Uterus (tissue), 4 donors: Measurements from ENCODE around the gene E2F6. TPM values are rescaled to one million over a fixed set of nuclear protein-coding genes. Genes with fewer than 3 reads are reported as not detected.

Source experiments
- DNase-seq, 2 donors: peaks; one replicate each; pipeline ENCODE4 v3.0.0-alpha.2; 2019 to 2020
- H3K27ac ChIP-seq, 2 donors: fragments of 200-600 bp; sonication (generic); 1 replicate in 1 of 2; 2 replicates in 1 of 2; pipeline ENCODE4 v1.5.1; 2016 to 2018
- H3K27me3 ChIP-seq, 2 donors: fragments of 200-600 bp; sonication (generic); one replicate each; pipeline ENCODE4 v1.5.1; 2018 to 2019; ENCODE audit warnings: control low read depth in 1 of 2
- H3K36me3 ChIP-seq, 2 donors: fragments of 200-600 bp; sonication (generic); one replicate each; pipeline ENCODE4 v1.5.1; 2019; ENCODE audit warnings: control low read depth in 1 of 2
- H3K4me1 ChIP-seq, 2 donors: fragments of 200-600 bp; sonication (generic); one replicate each; pipeline ENCODE4 v1.5.1; 2018 to 2019; ENCODE audit warnings: control low read depth in 1 of 2
- H3K4me3 ChIP-seq, 2 donors: fragments of 200-600 bp; sonication (generic); 1 replicate in 1 of 2; 2 replicates in 1 of 2; pipeline ENCODE4 v1.5.1; 2018 to 2019; ENCODE audit warnings: mild to moderate bottlenecking in 1 of 2
- H3K9me3 ChIP-seq, 2 donors: fragments of 200-600 bp; sonication (generic); one replicate each; pipeline ENCODE4 v1.5.1; 2019; ENCODE audit warnings: control low read depth in 1 of 2
- POLR2A ChIP-seq, 2 donors: fragments of 450-650 bp; IDR thresholded peaks; one replicate each; pipeline ENCODE4 v1.6.1; 2016; ENCODE audit warnings: antibody characterized with exemption in 2 of 2, mild to moderate bottlenecking in 1 of 2, moderate library complexity in 1 of 2
- intact Hi-C: fragments of 100-400 bp; cut with DNase I; formaldehyde crosslinking; loops from one replicate; pipeline ENCODE4 v1.15.1; 2023; ENCODE audit warnings: low total_unique reads
- total RNA-seq, 4 donors: library from RNA; depleted of rRNA in 3 of 4; stranded (reverse); fragments of >200 nt in 3 of 4; gene quantifications; one replicate each; pipeline versions ENCODE4 v1.1.0 to v1.2.4, GENCODE V29; 2014 to 2023
- TF ChIP-seq, protein P1 (sequence below), 4 experiments: fragments of 200-600 bp in 2 of 4; fragments of 450-650 bp in 2 of 4; sonication (generic) in 2 of 4; IDR thresholded peaks; one replicate each; pipeline ENCODE4 v1.5.1; 2016 to 2019; ENCODE audit warnings: antibody characterized with exemption in 4 of 4, mild to moderate bottlenecking in 2 of 4, moderate library complexity in 1 of 4
- donor health status: DM: yes; HTN: yes; CAD: no.

The E2F6 gene
- total RNA-seq, 4 donors from 2014 or later: 10.2 to 25.0 (median 20.7) TPM

DNA sequence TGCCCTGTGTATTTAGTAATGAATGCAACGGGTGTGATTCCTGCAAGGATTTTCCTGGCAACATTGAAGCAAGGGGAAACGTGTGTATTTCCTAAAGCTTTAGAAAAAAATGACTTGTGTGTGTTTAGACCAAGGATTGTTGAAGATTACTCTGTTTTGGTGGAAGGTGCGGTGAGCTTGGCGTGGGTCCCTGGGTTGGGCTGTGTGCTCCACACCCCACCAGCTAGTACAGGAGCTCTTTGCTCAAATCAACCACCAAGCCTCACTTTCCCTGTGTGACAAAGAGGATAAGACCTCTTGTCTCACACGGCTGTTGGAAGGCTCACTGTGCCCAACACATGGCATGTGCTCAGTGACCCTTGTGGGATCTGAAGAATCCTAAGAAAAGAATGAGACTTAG, 46.5 kb upstream of the E2F6 start:
- Histone ChIP-seq H3K36me3 (no peaks in the 10 kb centered on the region), H3K27ac (peak overlapping the region; percentile 82 to 89), H3K27me3 (no peaks in the 10 kb centered on the region), H3K9me3 (no peaks in the 10 kb centered on the region), H3K4me1 (peaks cover 4 to 6% of the 10 kb centered on the region in 2 donors), H3K4me3 (no peak overlapping the region)
- intact Hi-C loops: no loop called here
- no peak for TF ChIP-seq POLR2A (IDR thresholded peaks at IDR 0.05)
- TF ChIP-seq, protein P1, sequence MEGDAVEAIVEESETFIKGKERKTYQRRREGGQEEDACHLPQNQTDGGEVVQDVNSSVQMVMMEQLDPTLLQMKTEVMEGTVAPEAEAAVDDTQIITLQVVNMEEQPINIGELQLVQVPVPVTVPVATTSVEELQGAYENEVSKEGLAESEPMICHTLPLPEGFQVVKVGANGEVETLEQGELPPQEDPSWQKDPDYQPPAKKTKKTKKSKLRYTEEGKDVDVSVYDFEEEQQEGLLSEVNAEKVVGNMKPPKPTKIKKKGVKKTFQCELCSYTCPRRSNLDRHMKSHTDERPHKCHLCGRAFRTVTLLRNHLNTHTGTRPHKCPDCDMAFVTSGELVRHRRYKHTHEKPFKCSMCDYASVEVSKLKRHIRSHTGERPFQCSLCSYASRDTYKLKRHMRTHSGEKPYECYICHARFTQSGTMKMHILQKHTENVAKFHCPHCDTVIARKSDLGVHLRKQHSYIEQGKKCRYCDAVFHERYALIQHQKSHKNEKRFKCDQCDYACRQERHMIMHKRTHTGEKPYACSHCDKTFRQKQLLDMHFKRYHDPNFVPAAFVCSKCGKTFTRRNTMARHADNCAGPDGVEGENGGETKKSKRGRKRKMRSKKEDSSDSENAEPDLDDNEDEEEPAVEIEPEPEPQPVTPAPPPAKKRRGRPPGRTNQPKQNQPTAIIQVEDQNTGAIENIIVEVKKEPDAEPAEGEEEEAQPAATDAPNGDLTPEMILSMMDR (IDR thresholded peaks at IDR 0.05): no peak
- peak; percentile 42 to 54 for DNase-seq

DNA sequence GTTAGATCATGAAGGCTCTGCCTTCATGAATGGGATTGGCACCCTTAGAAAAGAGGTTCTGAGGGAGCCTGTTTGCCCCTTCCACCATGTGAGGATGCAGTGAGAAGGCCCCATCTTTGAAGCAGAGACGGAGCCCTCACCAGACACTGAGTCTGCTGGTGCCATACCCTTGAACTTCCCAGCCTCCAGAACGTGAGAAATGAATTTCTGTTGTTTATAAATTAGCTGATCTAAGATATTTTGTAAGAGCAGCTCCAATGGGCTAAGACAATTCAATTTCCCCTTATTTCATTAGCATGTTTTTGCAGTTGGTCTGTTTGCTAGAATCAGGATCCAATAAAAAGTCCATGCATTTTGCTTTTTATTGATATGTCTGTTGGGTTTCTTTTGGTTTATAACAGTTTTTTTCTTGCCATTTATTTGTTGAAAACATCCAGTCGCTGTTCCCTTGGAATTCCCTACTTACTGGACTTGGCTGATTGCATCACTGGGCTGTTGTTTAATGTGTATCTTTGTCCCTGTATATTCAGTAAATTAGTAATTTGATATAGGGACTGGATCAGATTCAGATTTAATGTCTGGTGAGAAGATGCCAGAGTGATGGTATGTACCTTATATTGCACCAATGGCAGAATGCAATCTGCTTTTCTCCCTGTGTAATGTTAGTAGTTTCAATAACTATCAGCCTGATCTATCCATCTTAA, 43.8 kb upstream of the E2F6 start:
- Histone ChIP-seq H3K4me3 (no peak overlapping the region), H3K27me3 (no peaks in the 10 kb centered on the region), H3K9me3 (no peaks in the 10 kb centered on the region), H3K36me3 (no peaks in the 10 kb centered on the region), H3K4me1 (peaks cover 4 to 6% of the 10 kb centered on the region in 2 donors), H3K27ac (peak overlapping the region; percentile 36 to 89)
- intact Hi-C loops: no loop called here
- no peak for TF ChIP-seq POLR2A (IDR thresholded peaks at IDR 0.05)
- TF ChIP-seq, protein P1 (IDR thresholded peaks at IDR 0.05): no peak
- DNase-seq: peak in 1 of 2 donors; percentile 8

DNA sequence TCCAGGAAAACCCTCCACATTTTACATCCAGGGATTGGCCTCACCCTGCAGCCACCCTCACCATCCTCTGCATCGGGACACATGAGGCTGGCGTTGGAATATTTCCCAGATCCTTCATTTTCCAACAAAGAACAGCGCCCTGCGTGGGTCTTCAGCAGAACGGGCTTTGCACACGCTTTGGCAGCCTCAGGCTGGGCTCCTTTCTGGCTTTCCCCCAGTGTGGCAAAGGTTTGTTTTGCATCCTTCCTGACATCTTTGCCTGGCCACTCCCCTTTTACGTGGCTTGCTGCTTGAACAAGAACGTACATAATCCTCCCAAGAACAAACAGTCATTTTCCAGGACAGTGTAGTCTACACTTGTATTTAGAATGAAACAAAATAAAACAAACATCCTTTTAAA, 42.3 kb upstream of the E2F6 start:
- peak overlapping the region; percentile 80 to 85 for H3K27ac ChIP-seq
- DNase-seq: peak in 1 of 2 donors; percentile 76
- intact Hi-C loops: no loop called here
- H3K27me3 ChIP-seq: no peaks in the 10 kb centered on the region
- no peaks in the 10 kb centered on the region for H3K36me3 ChIP-seq
- TF ChIP-seq, protein P1 (IDR thresholded peaks at IDR 0.05): no peak
- TF ChIP-seq POLR2A (IDR thresholded peaks at IDR 0.05): peak in 1 of 2 donors; percentile 11
- H3K4me3 ChIP-seq: no peak overlapping the region
- no peaks in the 10 kb centered on the region for H3K9me3 ChIP-seq
- H3K4me1 ChIP-seq: peaks cover 0 to 6% of the 10 kb centered on the region in 2 donors

DNA sequence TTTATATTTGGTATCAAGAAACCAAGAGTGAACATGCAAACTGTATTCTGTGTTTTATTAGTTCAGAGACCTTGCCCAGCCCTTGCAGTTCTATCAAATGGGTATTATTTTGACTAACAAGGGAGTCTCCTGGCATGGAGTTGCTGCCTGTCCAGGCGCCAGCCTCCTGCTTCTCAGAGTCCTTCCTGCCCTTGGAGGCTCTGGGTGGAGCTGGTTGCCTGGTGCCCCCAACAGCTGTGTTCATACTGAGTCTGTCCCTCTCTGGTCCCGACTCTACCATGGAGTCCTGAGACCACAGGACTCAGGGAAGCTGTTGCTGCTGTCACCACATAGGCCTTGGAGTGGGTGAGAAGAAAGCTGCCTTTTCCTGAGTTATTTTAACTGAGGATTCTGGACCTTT, 41.6 kb upstream of the E2F6 start:
- Histone ChIP-seq H3K27ac (peak overlapping the region; percentile 80 to 85), H3K4me3 (no peak overlapping the region), H3K27me3 (no peaks in the 10 kb centered on the region), H3K36me3 (no peaks in the 10 kb centered on the region), H3K9me3 (no peaks in the 10 kb centered on the region), H3K4me1 (peaks cover 0 to 6% of the 10 kb centered on the region in 2 donors)
- DNase-seq: peak in 1 of 2 donors; percentile 21
- intact Hi-C loops: no loop called here
- TF ChIP-seq, protein P1 (IDR thresholded peaks at IDR 0.05): no peak
- no peak for TF ChIP-seq POLR2A (IDR thresholded peaks at IDR 0.05)

DNA sequence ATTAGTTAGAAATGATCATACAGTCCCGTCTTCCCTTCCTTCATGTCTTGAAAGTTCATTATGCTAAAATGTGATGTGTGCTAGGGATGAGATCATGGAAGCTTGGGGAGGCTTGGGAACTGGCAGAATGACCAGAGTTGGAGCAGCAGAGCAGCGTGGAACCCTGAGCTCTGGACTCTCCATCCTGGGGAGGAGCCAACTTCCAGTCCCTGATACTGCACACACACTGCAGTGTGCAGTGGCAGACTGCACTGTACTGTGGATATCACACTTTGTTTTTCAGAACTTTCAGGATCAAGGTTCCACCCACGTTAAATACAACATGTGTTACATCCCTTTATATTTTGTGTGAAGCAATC, 40.6 kb upstream of the E2F6 start:
- Histone ChIP-seq H3K27me3 (no peaks in the 10 kb centered on the region), H3K27ac (peak overlapping the region; percentile 80 to 85), H3K4me3 (no peak overlapping the region), H3K36me3 (no peaks in the 10 kb centered on the region), H3K4me1 (peaks cover 0 to 6% of the 10 kb centered on the region in 2 donors), H3K9me3 (no peaks in the 10 kb centered on the region)
- intact Hi-C loops: no loop called here
- DNase-seq: peak; percentile 42 to 54
- no peak for TF ChIP-seq POLR2A (IDR thresholded peaks at IDR 0.05)
- TF ChIP-seq, protein P1 (IDR thresholded peaks at IDR 0.05): no peak
